HG03103 (cell line): Measurements from ENCODE around the gene SLC25A46.
"Not testable (repeated sequence)": the region's sequence is repeated elsewhere in the genome, so short reads cannot be mapped to it uniquely, and the experiment has no call there.

Experiments
- ATAC-seq: cut with Tn5 transposase; IDR thresholded peaks from one replicate; pipeline ENCODE4 v1.9.1; 2021; ENCODE audit warnings: low read depth; ENCODE audit not compliant: unreplicated experiment

Gene SLC25A46

DNA sequence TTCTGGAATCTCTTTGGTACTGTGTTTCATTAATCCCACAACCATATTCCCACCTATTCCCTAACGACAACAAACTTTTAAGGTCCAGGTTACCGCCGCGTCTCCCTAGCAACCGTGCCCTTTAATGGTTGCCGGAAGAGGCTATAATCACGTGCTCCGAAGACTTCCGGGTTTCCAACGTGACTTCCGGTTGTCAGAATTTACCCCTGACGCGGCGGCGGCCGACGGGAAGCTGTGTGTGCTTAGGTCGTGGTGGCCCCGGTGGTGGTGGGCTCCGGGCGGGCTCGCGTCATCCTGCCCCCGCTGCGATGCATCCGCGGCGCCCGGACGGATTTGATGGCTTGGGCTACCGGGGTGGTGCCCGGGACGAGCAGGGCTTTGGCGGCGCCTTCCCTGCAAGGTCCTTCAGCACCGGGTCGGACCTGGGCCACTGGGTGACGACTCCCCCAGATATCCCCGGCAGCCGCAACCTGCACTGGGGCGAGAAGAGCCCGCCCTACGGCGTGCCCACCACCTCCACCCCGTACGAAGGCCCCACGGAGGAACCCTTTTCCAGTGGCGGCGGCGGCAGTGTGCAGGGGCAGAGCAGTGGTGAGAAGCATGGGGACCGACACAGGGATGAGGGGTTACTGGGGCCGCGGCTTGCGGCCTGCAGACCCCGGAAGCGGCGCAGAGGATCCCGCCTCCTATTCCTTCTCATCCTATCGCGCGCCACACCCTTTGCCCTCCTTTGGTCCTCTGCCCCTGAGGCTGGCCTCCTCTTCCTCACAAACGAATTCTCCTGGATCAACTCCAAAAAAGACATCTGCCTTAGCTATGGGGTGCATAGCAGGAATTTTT, at the start of gene SLC25A46:
SLC25A46 (plus strand) TSS at position 196 of the 840 bp plus-strand sequence; CDS start at position 309, 113 bp downstream.
- ATAC-seq: peak; percentile 95

DNA sequence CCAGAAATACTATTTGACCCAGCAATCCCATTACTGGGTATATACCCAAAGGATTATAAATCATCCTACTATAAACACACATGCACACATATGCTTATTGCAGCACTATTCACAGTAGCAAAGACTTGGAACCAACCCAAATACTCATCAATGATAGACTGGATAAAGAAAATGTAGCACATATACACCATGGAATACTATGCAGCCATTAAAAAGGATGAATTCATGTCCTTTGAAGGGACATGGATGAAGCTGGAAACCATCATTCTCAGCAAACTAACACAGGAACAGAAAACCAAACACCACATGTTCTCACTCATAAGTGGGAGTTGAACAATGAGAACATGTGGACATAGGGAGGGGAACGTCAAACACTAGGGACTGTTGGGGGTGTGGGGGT, 48.2 kb upstream of the SLC25A46 start:
- not testable (repeated sequence) for ATAC-seq

DNA sequence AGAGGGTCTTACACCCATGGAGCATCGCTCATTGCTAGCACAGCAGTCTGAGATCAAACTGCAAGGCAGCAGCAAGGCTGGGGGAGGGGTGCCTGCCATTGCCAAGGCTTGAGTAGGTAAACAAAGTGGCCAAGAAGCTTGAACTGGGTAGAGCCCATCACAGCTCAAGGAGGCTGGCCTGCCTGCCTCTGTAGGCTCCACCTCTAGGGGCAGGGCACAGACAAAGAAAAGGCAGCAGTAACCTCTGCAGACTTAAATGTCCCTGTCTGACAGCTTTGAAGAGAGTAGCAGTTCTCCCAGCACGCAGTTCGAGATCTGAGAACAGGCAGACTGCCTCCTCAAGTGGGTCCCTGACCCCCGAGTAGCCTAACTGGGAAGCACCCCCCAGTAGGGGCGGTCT, 46.1 kb upstream of the SLC25A46 start:
- not testable (repeated sequence) for ATAC-seq

DNA sequence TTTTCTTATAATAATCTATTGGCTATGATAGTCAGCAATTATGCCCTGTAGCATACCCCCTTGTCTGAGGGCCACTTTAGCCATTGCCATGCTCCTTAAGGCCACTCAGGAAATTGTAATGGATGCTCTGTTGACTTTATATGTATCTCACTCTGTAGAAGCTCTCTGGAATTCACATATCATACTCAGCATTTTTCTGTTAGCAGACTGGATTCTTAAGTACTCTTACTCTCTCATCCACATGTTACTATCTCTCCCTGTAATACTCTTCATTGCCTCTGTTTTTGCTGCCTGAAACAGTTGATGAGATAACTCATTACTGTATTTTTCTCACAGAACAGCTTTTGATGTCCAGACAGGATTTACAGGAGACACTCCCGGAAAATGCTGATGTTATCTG, 36.5 kb upstream of the SLC25A46 start:
- no peak for ATAC-seq

DNA sequence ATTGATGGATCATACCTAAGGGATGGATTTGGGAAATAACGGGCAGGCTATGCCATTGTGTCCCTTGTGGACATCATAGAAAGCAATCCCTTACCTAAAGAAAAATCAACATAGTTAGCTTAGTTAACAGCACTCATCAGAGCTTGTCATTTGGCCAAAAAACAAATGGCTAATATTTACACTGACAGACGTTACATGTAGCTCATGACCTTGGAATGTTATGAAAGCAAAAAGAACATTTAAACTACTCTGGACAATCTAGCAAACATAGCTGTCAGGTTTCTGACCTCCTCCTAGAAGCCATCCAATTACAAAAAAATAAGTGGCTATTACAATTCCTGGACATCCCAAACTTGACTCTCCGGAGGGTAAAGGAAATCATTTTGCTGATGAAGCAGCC, 36.1 kb upstream of the SLC25A46 start:
- ATAC-seq: no peak

DNA sequence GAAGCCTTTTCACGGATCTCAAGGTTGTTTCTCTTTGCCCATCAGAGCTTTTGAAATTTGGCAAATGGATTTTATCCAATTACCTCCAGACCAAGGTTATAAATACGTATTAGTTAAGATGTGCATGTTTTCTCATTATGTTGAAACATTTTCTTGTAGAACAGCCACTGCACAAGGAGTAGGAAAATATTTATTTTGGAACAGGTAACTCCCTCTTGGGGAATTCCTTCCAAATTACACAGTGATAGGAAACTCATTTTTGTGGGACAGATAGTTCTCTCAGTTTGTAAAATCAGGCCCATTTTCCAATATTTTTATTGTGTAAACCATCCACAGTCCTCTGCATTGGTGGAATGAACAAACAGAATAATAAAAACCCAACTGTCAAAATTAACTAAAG, 35.3 kb upstream of the SLC25A46 start:
- no peak for ATAC-seq

DNA sequence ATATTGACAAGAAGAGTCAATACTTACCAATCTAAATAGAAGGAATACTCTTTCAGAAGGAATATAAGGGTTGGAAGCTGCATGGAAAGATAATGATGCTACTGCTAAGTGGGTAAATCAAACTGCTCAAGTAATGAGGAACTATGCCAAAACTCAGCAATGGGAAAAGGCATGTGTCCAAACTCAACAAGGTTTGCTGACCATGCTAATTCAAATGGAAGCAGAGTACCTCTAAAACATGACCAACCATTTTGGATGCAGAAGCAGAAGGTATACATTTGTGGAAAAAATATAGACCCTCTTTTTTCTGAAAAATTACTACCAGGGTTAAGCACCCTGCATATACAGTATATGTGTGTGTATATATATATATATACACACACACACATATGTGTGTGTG, 33.5 kb upstream of the SLC25A46 start:
- ATAC-seq: no peak

DNA sequence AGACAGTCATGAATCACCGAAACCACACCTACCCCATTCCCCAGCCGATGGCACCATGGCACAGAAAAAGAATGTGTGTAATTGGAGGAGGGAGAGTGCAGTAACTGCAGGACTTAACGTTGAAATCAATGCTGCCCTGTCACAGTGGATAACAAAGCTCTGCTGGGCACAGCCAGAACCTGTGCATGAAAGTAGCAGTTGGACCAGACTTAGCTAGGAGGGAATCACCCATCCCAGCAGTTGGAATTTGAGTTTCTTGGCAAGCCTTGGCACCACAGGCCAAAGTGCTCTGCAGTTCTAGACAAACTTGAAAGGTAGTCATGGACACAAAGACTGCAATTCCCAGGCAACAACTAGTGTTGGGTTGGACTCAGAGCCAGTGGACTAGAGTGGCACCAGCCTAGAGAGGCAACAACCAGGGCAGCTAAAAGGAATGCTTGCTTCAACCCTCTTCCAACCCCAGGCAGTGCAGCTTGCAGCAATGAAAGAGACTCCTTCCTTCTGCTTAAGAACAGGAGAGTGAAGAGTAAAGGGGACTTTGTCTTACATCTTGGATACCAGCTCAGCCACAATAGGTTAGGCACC, 31.5 kb upstream of the SLC25A46 start:
- ATAC-seq: no peak

DNA sequence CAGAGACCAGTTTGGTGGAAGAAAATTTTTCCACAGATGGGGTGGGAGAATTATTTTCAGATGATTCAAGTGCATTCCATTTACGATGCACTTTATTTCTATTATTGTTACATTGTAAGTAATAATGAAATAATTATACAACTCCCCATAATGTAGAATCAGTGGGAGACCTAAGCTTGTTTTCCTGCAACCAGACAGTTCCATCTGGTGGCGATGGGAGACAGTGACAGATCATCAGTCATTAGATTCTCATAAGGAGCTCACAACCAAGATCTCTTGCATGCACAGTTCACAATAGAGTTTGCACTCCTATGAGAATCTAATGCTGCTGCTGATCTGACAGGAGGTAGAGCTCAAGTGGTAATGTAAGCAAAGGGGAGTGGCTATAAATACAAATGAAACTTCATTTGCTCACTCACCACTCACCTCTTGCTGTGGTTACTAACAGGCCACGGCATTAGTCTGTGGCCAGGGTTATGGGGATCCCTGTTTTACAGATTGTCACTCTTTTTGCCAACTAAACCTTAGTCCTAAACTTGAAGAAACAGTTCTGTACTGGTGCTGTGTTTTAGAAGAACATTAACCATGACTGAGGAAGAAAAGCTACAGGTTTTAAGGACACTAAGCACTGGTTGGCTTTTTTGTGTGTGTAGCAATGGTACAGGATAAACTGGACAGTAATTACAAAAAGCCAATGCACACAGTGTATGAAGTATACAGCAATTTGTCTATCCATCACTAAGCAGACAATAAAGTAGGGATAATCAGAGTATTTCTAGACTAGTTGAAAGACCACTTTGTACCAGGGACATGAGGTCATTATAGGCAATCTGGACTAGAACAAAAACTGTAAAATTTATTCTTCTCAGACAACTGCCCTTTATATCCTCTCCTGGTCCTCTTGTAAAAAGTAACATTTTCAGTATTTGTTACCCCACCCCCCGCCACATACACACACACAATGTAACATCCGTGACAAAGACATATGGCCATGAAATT, 22.3 kb upstream of the SLC25A46 start:
- ATAC-seq: peak; percentile 79

DNA sequence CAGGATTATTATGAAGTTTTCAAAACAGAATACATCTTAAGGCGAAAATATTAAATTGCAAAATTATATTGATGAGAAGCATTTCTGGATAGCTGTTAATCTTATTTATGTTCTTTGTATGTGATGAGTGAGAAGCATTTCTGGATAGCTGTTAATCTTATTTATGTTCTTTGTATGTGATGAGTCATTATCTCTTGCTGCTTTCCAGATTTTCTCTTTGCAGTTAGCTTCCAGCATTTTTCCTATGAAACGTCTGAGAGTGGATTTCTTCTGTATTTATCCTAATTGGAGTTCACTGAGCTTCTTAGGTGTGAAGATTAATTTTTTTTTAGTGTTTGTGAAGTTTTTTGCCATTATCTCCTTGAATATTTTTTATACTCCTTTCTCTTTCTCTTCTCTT, 20.5 kb upstream of the SLC25A46 start:
- ATAC-seq: no peak

DNA sequence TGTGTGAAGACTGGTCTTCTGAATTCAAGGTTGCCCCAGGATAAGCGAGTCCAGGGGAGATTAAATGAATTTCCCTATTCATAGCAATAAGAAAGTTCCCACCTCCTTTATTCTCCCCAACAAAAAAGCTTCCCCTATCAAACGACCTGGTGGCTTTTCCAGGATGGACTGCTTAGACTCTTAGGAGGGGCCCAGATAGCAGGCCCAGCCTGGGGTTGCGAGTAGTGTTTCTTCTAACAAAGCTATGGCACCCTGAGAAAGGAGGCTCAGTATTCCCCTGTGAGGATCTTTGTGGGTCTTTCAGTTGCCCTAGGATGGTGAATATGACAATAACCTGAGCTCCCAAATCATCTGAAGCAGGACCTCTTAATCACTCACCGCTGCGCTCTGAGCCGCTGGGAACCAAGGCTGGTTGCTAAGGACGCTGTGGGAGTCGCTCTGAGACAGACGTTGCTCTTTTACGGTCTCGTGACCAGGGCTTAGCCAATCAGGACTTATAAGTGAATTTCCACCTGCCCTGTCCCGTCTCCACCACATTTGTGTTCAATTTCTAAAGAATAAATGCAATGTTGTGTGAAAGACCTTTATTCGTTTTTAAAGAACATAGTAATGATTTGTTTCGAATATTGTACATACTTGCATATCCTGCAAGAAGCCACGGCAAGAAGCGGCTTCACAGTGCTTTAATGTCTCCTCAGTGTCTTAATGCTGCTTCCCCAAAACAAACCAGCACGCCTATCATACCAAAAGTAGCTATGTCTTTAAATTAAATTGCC, 12.4 kb upstream of the SLC25A46 start, which contains the start of gene TMEM232:
TMEM232 (minus strand) TSS at position 423 of the 776 bp plus-strand sequence. CDS start 59,319 bp downstream, outside the sequence.
- peak; percentile 100 for ATAC-seq

DNA sequence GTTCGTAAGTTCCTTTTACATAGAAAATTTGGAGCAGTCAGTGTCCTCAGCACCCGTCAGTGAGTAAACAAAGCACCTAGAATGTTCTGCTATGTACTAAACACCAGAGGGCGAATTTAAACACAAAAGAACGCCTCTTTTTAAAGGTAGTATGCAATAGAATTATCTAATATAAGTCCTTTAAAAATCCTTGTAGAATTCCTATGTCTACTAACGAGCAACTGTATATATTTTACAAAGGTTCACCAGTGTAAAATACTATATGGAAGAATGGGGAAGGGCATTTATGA, 11.8 kb upstream of the SLC25A46 start:
- ATAC-seq: peak; percentile 54

DNA sequence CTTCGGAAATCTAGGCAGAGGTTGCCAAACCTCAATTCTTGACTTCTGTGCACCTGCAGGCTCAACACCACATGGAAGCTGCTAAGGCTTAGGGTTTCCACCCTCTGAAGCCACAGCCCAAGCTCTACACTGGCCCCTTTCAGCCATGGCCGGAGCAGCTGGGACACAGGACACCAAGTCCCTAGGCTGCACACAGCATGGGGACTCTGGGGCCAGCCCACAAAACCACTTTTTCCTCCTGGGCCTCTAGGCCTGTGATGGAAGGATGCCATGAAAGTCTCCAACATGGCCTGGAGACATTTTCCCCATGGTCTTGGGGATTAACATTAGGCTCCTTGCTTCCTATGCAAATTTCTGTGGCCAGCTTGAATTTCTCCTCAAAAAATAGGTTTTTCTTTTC, 7.3 kb upstream of the SLC25A46 start:
- not testable (repeated sequence) for ATAC-seq

DNA sequence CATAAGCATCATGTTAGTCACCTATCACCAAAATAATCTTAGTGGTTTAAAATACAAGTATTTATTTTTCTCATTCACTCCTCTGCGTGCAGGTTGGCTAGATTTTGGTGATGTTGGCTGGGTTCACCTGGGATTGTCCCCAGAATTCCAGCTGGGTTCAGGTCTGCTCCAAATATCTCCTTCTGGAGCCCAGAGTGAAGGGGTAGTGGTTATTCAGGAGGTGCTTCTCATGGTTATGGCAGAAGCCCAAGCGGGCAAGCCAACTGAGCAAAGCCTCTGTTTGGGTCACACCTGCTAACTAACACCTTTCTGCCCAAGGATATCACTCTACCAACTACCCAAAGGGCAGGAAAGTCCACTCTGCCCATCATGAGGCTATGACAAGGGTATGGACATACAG, 4.7 kb upstream of the SLC25A46 start:
- no peak for ATAC-seq

DNA sequence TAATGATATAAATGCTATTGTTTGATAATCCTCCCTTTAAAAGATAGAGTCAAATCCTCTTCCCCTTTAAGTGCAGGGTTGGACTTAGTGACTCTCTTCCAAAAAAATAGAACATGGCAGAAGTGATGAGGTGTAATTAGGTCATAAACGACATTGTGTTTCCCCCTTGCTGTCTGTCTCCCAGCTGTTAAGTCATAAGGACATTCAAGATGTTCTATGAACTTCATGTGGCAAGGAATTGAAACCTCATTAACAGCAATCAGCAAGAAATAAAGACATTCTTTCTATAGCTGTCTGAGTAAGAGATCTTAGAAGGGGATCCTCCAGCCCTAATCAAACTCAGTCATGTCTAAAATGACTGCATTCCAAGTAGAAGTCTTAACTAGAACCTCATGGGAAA, 3.3 kb upstream of the SLC25A46 start:
- no peak for ATAC-seq

DNA sequence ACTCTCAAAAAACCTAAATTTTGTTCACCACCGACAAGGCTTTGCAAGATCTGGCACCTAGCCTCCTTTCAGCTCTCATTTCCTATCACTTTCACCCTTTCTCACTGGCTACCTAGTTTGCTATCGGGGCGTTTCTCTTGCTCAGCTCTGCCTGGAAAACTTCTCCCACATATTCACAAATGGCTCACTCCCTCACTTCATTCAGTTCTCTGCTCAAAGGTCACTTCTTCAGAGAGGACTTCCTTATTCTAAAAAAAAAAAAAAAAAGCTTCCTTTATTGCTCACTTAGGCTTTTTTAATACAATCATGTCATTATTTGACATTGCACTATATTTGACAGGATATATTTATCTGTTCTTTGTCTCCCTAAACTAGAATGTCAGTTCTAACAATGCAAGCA, 2.1 kb upstream of the SLC25A46 start:
- ATAC-seq: no peak

DNA sequence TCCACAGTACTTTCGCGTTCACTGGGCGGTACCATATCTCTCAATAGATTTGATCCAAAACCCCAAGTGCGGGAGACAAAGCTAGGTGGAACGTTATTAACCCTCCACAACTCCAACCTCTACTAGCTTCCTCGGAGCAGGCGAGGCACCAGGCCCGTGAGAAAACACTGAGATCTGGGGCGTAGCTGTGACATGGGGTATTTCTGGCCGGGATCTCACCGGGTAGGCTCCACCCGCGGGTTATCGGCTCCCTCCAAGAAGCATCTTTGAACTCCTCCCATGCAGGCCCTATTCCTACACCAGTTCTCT, 350 bp upstream of the SLC25A46 start:
- ATAC-seq: peak; percentile 45

DNA sequence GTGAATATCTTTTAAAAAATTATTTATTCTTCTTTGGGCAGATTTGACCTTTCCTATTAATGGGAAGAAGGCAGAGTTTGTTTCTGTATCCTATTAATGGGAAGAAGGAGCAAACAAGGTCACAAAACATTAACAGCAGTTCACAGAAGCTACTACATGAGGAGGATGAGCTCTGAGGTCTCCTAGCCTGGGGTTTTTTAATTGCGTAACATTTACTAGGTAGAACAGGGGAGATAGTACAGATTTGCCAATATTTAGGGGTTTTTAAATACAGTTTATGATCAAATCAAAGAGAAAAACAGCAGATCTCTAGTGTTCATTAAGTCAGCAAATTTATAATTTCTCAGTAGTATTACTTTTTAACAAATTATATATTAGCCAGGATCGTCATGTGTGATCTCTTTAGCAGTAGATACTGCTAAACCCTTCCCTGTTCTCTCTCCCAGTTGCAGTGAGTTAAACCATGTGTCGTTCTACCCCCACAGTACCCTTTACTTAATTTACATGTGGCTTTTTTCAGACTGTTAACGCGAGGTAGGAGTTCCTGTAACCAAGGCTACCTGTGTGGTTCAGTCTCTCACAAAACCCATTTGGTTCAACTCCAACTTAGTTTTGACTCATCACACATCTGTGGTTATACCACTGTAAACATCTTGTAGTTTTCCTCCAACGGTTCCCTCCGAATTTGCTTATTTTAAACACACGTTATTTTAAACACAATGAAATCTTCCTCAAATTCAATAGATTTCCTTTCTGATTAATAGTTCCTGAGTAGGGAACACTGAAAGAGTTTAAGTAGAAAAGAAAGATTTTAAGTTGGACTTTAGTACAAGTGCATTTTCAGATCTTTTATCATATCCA, 13.3 kb downstream of the SLC25A46 start:
- peak; percentile 97 for ATAC-seq

DNA sequence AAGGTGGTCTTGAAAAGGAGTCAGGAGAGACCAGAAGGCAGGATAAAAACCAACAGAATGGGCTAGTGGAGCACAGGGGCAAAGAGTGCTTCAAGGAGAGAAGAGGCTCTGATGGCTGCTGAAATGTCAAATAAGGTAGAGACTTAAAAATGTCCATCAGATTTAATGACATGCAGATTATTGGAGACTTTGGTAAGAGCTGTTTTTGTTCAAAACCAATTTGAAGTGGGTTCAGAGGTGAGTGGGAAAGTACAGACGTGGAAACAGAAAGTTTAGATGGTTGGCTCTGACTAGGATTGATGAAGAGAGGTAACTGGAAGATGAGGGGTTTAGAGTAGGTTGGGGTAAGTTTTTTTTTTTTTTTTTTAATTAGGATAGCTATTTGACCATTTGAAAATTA, 14.1 kb downstream of the SLC25A46 start:
- ATAC-seq: peak; percentile 22

DNA sequence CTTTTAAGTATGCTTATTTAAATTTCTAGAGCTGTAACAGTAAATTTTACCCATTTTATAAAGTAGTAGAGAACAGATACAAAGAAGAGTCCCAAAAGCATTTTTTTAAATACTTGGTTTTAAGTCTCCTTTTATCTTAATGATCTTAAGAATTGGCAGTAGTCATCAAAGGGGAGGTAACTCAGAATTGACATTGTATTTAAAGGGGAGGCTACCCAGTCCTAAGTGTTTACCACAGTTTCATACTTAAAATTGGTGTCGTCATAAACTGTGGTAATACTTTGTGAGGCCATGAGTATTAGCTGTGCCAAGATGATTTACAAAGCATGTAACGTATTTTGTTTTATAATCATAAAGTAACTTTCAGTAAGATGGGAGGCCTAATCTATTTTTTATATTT, 14.8 kb downstream of the SLC25A46 start:
- ATAC-seq: no peak
